Activated gamma-delta T cell treated with Interleukin-2 at 50 U/mL for 16 hours (primary cell): ENCODE measurements around the gene SNAPC2.
A peak's percentile ranks its signal among the peaks of the same experiment; 100 is the strongest.
"Not testable (repeated sequence)": the region's sequence is repeated elsewhere in the genome, so short reads cannot be mapped to it uniquely, and the experiment has no call there.

Source experiments
- DNase-seq: peaks from one replicate; pipeline ENCODE4 v3.0.0-alpha.2; 2020

The SNAPC2 gene

GRCh38 chr19:7923295-7924191, 3.4 kb downstream of the SNAPC2 start:
- no peak for DNase-seq

- no peak for DNase-seq
These were observed 4.1 kb downstream of the SNAPC2 start for GRCh38 chr19:7924241-7924640.

GRCh38 chr19:7924651-7925170, 4.6 kb downstream of the SNAPC2 start:
- no peak for DNase-seq

GRCh38 chr19:7925171-7925851, 5.2 kb downstream of the SNAPC2 start:
- peak; percentile 79 for DNase-seq

GRCh38 chr19:7926021-7926726, 6.0 kb downstream of the SNAPC2 start, which contains the start of gene CTXN1:
CTXN1 (minus strand) TSS chr19:7926135; CDS start chr19:7925538, 597 bp downstream.
- DNase-seq = peak; percentile 71

GRCh38 chr19:7926727-7927604, 6.8 kb downstream of the SNAPC2 start:
- DNase-seq = no peak

GRCh38 chr19:7927605-7928333, 7.6 kb downstream of the SNAPC2 start:
- no peak for DNase-seq

GRCh38 chr19:7928334-7928706, 8.2 kb downstream of the SNAPC2 start:
- DNase-seq = no peak

- DNase-seq = peak; percentile 70
These were observed 8.9 kb downstream of the SNAPC2 start for GRCh38 chr19:7928741-7929701.

- DNase-seq = not testable (repeated sequence)
These were observed 9.9 kb downstream of the SNAPC2 start for GRCh38 chr19:7930030-7930429.

GRCh38 chr19:7930765-7931164, 10.6 kb downstream of the SNAPC2 start:
- DNase-seq = no peak

- no peak for DNase-seq
These were observed 11.3 kb downstream of the SNAPC2 start for GRCh38 chr19:7931221-7932061.

GRCh38 chr19:7932276-7932929, 12.3 kb downstream of the SNAPC2 start:
- DNase-seq = no peak

GRCh38 chr19:7932930-7933300, 12.8 kb downstream of the SNAPC2 start:
- DNase-seq = no peak

GRCh38 chr19:7933411-7933810, 13.3 kb downstream of the SNAPC2 start:
- DNase-seq = no peak

- no peak for DNase-seq
These were observed 13.9 kb downstream of the SNAPC2 start for GRCh38 chr19:7933828-7934725.

- no peak for DNase-seq
These were observed 14.6 kb downstream of the SNAPC2 start for GRCh38 chr19:7934766-7935165.

GRCh38 chr19:7940841-7941240, 20.7 kb downstream of the SNAPC2 start:
- DNase-seq = no peak
